ENCODE data around the gene ZFYVE28.

The ZFYVE28 gene

GRCh38 chr4:2268357-2269205 is 149.9 kb downstream of the ZFYVE28 start:
- DNase-seq = no peak

GRCh38 chr4:2267841-2268240 is 150.6 kb downstream of the ZFYVE28 start:
- DNase-seq = no peak

GRCh38 chr4:2267320-2267811 is 151.1 kb downstream of the ZFYVE28 start:
- no peak for DNase-seq

GRCh38 chr4:2266821-2267220 is 151.6 kb downstream of the ZFYVE28 start:
- no peak for DNase-seq

- DNase-seq = no peak
These were observed 152.3 kb downstream of the ZFYVE28 start for GRCh38 chr4:2266181-2266580.

- no peak for DNase-seq
These were observed 153.0 kb downstream of the ZFYVE28 start for GRCh38 chr4:2265113-2266110.

- no peak for DNase-seq
These were observed 153.9 kb downstream of the ZFYVE28 start for GRCh38 chr4:2264481-2265041.

- no peak for DNase-seq
These were observed 154.5 kb downstream of the ZFYVE28 start for GRCh38 chr4:2263926-2264321.

GRCh38 chr4:2262944-2263250 is 155.5 kb downstream of the ZFYVE28 start:
- no peak for DNase-seq

- peak; percentile 97 to 98 for DNase-seq
These were observed 156.1 kb downstream of the ZFYVE28 start for GRCh38 chr4:2262145-2262943.

- DNase-seq = no peak
These were observed 156.6 kb downstream of the ZFYVE28 start, which contains the start of gene MXD4 for GRCh38 chr4:2261853-2262144. TSS of gene MXD4 (minus strand) at chr4:2262109. CDS start at chr4:2261980, 129 bp downstream.

- peak; percentile 14 to 27 for DNase-seq
These were observed 157.2 kb downstream of the ZFYVE28 start for GRCh38 chr4:2261110-2261852.

GRCh38 chr4:2260344-2261109 is 157.9 kb downstream of the ZFYVE28 start:
- no peak for DNase-seq

GRCh38 chr4:2259541-2260343 is 158.7 kb downstream of the ZFYVE28 start:
- DNase-seq = no peak

- no peak for DNase-seq
These were observed 159.4 kb downstream of the ZFYVE28 start for GRCh38 chr4:2259036-2259540.

- no peak for DNase-seq
These were observed 160.1 kb downstream of the ZFYVE28 start for GRCh38 chr4:2258091-2259035.

GRCh38 chr4:2257361-2258081 is 160.9 kb downstream of the ZFYVE28 start:
- no peak for DNase-seq

GRCh38 chr4:2256781-2257191 is 161.7 kb downstream of the ZFYVE28 start:
- DNase-seq = no peak
